ES-I3 (cell line): ENCODE results near the gene TBRG4.
A peak's percentile ranks its signal among the peaks of the same experiment; 100 is the strongest.

ENCODE experiments used
- H3K36me3 ChIP-seq: 2 replicates; pipeline ENCODE4 v1.6.1; 2013; ENCODE audit warnings: mild to moderate bottlenecking, low read length, control low read depth, moderate library complexity; ENCODE audit not compliant: insufficient read depth
- H3K4me1 ChIP-seq: 2 replicates; pipeline ENCODE4 v1.6.1; 2013; ENCODE audit warnings: mild to moderate bottlenecking, control low read depth, low read length; ENCODE audit not compliant: insufficient read depth
- H3K9ac ChIP-seq: 2 replicates; pipeline ENCODE4 v1.6.1; 2013; ENCODE audit warnings: low read depth, mild to moderate bottlenecking, low read length, moderate library complexity
- H3K9me3 ChIP-seq: 2 replicates; pipeline ENCODE4 v1.6.1; 2013; ENCODE audit warnings: mild to moderate bottlenecking, low read length, moderate library complexity; ENCODE audit not compliant: control insufficient read depth, insufficient read depth

Gene TBRG4

GRCh38 chr7:45100761-45101480 is 10.6 kb downstream of the TBRG4 start:
- H3K36me3 ChIP-seq = peaks cover 42% of the 10 kb centered on the region
- no peaks in the 10 kb centered on the region for H3K4me1 ChIP-seq
- no peaks in the 10 kb centered on the region for H3K9me3 ChIP-seq
- H3K9ac ChIP-seq = no peak overlapping the region

DNA sequence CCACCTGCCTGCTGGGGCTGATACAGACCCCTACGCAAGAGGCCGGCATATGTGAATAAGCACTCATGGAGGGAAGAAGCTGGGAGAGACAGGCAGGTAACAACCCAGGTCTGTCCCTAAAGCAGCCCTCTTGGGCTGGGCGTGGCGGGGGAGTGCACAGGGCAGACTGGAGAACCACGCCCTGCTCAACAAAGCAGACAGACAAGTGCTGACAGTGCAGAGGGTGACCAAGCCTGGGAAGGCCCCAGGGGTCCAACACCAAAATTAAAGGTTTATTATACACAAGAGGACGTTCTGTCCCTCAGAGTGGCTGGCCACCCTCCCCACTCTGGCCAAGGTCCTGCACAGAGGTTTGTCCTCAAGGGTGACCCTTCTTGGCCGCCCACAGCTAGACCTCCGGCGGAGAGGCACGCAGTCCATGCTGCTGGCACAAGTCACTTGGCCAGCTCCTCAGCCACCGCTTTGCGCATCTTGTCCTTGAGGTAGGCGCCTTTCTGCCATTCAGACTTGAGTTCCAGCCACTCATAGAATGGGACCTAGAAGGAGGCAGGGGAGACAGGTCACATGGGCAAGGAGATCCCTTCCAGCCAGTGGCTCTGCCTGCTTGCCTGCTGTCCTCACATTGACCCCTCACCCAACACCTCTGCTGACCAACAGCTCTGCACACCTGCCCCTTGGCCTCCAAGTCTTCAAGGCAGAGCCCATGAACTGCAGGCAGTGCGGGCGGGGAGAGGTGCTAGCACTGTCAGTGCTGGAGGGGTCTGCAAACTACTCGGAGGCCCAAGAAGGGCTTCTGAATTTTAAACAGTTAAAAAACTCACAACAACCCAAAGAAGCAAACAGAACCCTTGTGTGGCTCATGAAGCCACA is 11.4 kb downstream of the TBRG4 start:
- Histone ChIP-seq H3K9me3 (no peaks in the 10 kb centered on the region), H3K4me1 (no peaks in the 10 kb centered on the region), H3K9ac (no peak overlapping the region), H3K36me3 (peaks cover 34% of the 10 kb centered on the region)

DNA sequence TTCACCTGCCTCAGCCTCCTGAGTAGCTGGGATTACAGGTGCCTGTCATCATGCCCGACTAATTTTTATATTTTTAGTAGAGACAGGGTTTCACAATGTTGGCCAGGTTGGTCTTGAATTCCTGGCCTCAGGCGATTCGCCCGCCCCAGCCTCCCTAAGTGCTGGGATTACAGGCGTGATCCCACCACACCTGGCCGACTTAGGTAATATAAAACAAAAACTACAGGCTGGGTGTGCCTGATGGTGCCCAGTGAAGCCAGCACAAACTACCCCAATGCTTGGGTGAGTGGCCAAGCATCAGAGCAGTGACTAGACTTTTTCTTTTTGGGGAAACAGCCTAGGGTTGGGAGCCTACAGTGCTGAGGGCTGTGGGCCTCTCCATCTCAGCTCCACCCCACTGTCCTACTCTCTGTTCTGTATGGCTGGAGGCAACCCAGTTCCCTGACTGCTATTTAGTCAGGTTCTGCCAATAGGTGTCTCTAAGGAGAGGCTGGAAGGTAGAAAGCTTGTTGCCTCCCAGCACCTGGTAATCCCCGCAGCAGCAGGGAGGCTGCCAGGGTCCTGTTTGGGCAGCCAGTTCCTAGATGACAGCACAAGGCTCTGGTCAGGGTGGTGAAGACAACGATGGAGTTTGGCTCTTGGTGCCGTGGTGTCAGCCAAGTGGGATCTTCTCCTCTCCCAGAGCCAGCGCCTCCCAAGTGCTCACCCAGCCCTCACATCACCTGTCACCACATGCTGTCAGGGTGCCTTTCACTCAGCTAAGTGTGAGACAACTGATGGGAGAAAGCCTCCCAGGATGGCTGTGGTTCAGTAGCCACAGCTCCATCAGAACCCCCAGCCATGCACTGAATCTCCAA is 12.3 kb downstream of the TBRG4 start:
- no peak overlapping the region for H3K9ac ChIP-seq
- peaks cover 26% of the 10 kb centered on the region for H3K36me3 ChIP-seq
- H3K9me3 ChIP-seq = no peaks in the 10 kb centered on the region
- H3K4me1 ChIP-seq = no peaks in the 10 kb centered on the region

DNA sequence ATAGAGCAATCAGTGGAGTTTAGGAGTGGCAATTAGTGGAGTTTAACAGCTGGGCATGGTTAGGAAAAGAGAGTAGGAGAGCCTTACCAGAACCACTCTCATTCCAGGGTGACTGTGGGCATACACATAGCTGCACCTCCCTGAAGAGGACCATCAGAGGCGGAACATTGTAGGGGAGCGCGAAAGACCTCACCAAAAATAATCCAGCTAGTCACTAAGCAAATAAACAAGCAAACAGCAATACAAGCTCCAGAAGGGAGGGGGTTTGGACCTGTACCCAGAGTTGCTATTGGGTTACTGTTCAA is 18.6 kb downstream of the TBRG4 start:
- Histone ChIP-seq H3K9ac (no peak overlapping the region), H3K9me3 (no peaks in the 10 kb centered on the region), H3K4me1 (peaks cover 12% of the 10 kb centered on the region), H3K36me3 (no peaks in the 10 kb centered on the region)

DNA sequence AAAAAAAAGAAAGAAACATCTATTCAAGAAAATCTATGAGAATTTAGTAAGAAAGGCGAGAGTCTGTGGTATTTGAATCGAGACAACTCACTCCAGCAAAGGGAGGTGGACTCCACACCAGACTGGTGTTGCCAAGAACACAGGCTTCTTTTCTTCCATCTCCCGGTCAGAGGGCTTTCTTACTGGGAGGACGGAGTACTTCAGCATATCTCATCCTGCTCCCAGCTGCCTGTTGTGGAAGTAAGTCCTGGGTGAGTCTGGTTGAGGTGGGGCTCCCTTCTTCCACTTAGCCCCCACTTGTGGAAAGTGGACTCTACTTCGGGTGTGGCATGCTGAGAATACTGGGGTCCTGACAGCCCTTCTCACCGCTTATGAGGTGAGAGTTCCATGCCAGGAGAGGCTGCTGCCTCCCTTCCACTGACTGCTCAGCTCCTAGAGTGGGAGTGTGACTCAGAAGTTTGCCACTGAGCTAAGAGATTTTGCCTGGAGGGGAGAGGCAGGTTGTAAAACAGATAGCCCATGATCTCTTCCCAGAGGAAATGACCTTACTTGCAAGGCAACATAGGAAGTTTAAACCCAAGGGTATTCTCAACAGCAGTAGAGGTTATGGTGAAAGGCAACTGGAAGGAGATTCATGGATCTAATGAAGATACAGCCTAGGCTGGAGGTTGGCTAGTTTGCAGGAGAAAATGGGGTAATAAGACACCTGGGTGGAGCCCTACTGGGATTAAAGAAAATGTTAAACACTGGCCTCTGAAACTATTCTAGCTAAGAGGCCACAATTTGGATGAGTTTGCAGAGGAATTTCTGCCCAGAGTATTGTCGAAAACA is 19.2 kb downstream of the TBRG4 start:
- H3K4me1 ChIP-seq = peaks cover 12% of the 10 kb centered on the region
- H3K36me3 ChIP-seq = no peaks in the 10 kb centered on the region
- H3K9me3 ChIP-seq = no peaks in the 10 kb centered on the region
- H3K9ac ChIP-seq = no peak overlapping the region

- peaks cover 12% of the 10 kb centered on the region for H3K4me1 ChIP-seq
Observed at GRCh38 chr7:45089341-45089891, 22.1 kb downstream of the TBRG4 start.

DNA sequence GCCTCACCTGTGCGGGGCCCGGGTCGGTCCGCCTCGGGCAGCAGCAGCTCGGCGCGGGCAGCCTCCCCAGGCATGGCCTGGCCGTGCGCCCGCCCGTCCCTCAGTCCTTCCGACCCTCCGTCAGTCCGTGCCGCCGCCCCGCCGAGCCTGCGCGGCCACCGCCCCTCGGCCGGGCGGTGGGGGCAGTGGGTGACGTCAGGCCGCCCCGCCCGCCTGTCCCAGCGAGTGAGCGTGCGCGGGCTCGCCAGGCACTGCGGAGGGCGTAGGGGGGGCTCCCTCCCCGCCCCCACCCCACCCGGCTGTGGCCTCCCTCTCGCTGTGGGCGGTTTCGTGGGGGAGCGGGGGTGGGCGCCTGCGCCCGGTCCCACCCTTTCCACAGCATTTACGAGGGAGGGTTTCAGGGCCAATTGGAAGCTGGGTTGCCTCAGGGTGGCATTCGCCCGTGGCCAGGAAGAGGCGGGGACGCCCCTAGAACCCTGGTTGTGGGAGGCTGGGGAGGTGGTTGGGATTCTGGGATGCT is 22.6 kb downstream of the TBRG4 start, which contains the start of gene NACAD:
Gene NACAD, minus strand, starts transcription at position 149 of the 520 bp plus-strand sequence. Its CDS starts 75 bp downstream, at position 74.
- Histone ChIP-seq H3K9ac (peak within 1 kb of the TSS; percentile 71; the same call in 1 of the 2 replicates), H3K9me3 (no peaks in the 10 kb centered on the region), H3K36me3 (no peaks in the 10 kb centered on the region), H3K4me1 (peaks cover 12% of the 10 kb centered on the region)

More at GRCh38 chr7:45089341-45089891, 22.1 kb downstream of the TBRG4 start:
- H3K9ac ChIP-seq = peak overlapping the region; percentile 71; the same call in 1 of the 2 replicates
- no peaks in the 10 kb centered on the region for H3K36me3 ChIP-seq
- no peaks in the 10 kb centered on the region for H3K9me3 ChIP-seq

GRCh38 chr7:45088146-45088701 is 23.3 kb downstream of the TBRG4 start:
- H3K9ac ChIP-seq = peak overlapping the region; percentile 71; the same call in 1 of the 2 replicates
- H3K9me3 ChIP-seq = no peaks in the 10 kb centered on the region
- H3K36me3 ChIP-seq = no peaks in the 10 kb centered on the region
- H3K4me1 ChIP-seq = peaks cover 12% of the 10 kb centered on the region

DNA sequence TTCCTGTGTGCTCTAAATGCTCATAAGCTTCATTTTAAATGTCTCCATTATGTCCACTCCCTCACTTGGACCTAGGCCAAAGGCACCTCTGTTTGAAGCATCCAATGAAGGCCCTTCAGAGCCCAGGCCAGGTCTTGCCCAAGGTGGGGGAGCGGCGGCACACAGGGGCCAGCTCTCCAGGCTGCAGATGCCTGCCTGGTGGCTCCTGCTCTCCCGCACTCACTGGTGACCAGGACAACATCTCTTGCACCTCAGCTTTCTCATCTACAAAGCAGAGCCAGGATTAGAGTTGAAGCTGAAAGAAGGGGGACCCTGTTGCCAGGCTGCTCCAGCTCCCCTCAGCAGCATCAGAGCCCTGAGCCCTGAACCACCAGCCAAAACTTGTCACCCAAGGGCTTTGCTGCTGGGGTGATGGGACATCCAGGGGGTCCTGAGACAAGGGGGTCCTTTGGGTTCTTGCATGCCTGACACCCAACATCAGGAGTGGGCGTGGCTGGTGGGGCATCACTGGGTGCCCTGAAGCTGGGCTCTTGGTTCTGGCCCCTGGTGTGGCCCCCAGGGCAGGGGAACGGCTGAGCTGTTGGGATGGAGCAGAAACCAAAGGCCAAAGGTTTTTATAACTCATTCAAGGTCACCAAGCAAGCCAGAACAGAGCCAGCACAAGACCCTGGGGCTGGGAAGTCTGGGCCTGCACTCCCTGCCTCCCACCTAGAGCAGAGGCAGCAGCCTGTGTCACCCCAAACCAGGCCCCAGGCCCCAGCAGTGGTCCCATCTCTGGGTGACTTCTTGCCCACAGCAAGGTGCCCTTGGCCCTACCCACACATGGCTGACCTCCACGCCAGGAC is 24.0 kb downstream of the TBRG4 start:
- Histone ChIP-seq H3K9me3 (no peaks in the 10 kb centered on the region), H3K9ac (no peak overlapping the region), H3K36me3 (no peaks in the 10 kb centered on the region), H3K4me1 (peaks cover 6% of the 10 kb centered on the region)

- H3K36me3 ChIP-seq = no peaks in the 10 kb centered on the region
- no peaks in the 10 kb centered on the region for H3K9me3 ChIP-seq
- no peaks in the 10 kb centered on the region for H3K4me1 ChIP-seq
- H3K9ac ChIP-seq = no peak overlapping the region
Observed at GRCh38 chr7:45086331-45087065, 25.0 kb downstream of the TBRG4 start.

DNA sequence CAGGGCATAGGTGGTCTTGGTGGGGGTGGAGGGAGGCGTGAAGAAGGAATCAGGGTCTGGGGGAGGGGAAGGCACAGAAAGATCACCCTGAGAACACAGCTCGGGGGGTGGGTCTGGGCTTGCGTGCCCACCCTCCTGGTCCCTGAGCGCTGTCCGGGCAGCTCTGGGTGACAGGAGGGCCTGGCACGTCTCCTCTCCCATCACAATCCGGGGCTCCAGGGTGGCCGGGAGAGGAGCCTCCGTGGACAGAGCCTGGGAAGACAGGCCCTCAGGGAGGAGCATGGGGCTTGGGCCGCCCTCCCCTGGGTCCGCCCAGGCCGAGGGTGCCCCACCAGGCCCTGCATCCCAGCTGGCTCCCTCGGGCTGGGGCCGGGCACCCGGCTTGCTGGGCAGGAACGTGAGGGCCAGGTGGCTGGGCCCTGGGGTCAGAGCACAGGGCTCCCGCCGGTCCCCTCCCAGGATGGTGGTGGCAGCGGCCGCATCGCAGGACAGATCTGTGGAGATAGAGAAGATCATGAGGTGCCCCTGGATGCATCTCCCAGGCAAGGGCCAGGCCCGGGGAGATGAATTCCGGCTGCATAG is 25.8 kb downstream of the TBRG4 start:
- Histone ChIP-seq H3K4me1 (no peaks in the 10 kb centered on the region), H3K9me3 (no peaks in the 10 kb centered on the region), H3K36me3 (no peaks in the 10 kb centered on the region), H3K9ac (no peak overlapping the region)
